GM23338 (cell line): ENCODE data around the gene SULT1B1. TPM values are rescaled to one million over a fixed set of nuclear protein-coding genes. Genes with fewer than 3 reads are reported as not detected.

ENCODE experiments used
- ATAC-seq: fragments of 200-7000 bp; cut with Tn5 transposase; 3 replicates; pipeline ENCODE4 v1.9.1; 2020
- DNase-seq: peaks from one replicate; pipeline ENCODE4 v3.0.0-alpha.2; 2015; ENCODE audit warnings: low spot score
- H2AFZ ChIP-seq: fragments of 200-600 bp; sonication (generic); 2 replicates; pipeline ENCODE4 v1.8.0; 2016; ENCODE audit warnings: antibody characterized with exemption, mild to moderate bottlenecking, moderate library complexity
- H3F3A ChIP-seq: fragments of 200-600 bp; sonication (generic); replicated peaks from 2 replicates; pipeline ENCODE4 v1.8.0; 2017; ENCODE audit warnings: antibody characterized with exemption, mixed run types, low read depth
- H3K27ac ChIP-seq: fragments of 200-600 bp; sonication (generic); 2 replicates; pipeline ENCODE4 v1.6.1; 2016; ENCODE audit warnings: low read depth
- H3K27me3 ChIP-seq: fragments of 200-600 bp; sonication (generic); 2 replicates; pipeline ENCODE4 v1.8.0; 2016; ENCODE audit warnings: mild to moderate bottlenecking, mixed run types, moderate library complexity; ENCODE audit not compliant: insufficient read depth
- H3K36me3 ChIP-seq: fragments of 200-600 bp; sonication (generic); 2 replicates; pipeline ENCODE4 v1.8.0; 2016; ENCODE audit warnings: mild to moderate bottlenecking; ENCODE audit not compliant: insufficient read depth
- H3K4me1 ChIP-seq: fragments of 200-600 bp; sonication (generic); 2 replicates; pipeline ENCODE4 v1.8.0; 2016; ENCODE audit warnings: mild to moderate bottlenecking, moderate library complexity; ENCODE audit not compliant: insufficient read depth
- H3K4me2 ChIP-seq: fragments of 200-600 bp; sonication (generic); 2 replicates; pipeline ENCODE4 v1.7.1; 2017; ENCODE audit warnings: mixed run types
- H3K4me3 ChIP-seq: fragments of 200-600 bp; sonication (generic); 2 replicates; pipeline ENCODE4 v1.6.1; 2016; ENCODE audit warnings: mixed run types
- H3K79me2 ChIP-seq: fragments of 200-600 bp; sonication (generic); replicated peaks from 2 replicates; pipeline ENCODE4 v1.8.0; 2017; ENCODE audit warnings: mild to moderate bottlenecking; ENCODE audit not compliant: insufficient read depth
- H3K9me2 ChIP-seq: fragments of 200-600 bp; sonication (generic); 2 replicates; pipeline ENCODE4 v1.8.0; 2017; ENCODE audit not compliant: insufficient read depth
- H4K20me1 ChIP-seq: fragments of 200-600 bp; sonication (generic); replicated peaks from 2 replicates; pipeline ENCODE4 v1.8.0; 2017; ENCODE audit warnings: mild to moderate bottlenecking; ENCODE audit not compliant: insufficient read depth
- H3K27ac Mint-ChIP-seq: 2 replicates; pipeline ENCODE4 v1.8.0; 2020; ENCODE audit warnings: inconsistent platforms, mild to moderate bottlenecking, moderate library complexity, mixed read lengths
- H3K27me3 Mint-ChIP-seq: 3 replicates; pipeline ENCODE4 v1.8.0; 2022; ENCODE audit warnings: low read depth, mild to moderate bottlenecking, moderate library complexity, mixed read lengths, inconsistent platforms; ENCODE audit not compliant: insufficient read depth, poor library complexity
- H3K36me3 Mint-ChIP-seq: 3 replicates; pipeline ENCODE4 v1.8.0; 2021; ENCODE audit warnings: low read depth, mild to moderate bottlenecking, inconsistent platforms, moderate library complexity, mixed read lengths
- H3K4me1 Mint-ChIP-seq: 3 replicates; pipeline ENCODE4 v1.8.0; 2020; ENCODE audit warnings: mild to moderate bottlenecking, inconsistent platforms, mixed read lengths
- H3K4me3 Mint-ChIP-seq: 3 replicates; pipeline ENCODE4 v1.8.0; 2021; ENCODE audit warnings: moderate library complexity, mild to moderate bottlenecking, inconsistent platforms, mixed read lengths
- H3K9me3 Mint-ChIP-seq: 3 replicates; pipeline ENCODE4 v1.8.0; 2020; ENCODE audit warnings: moderate library complexity, mild to moderate bottlenecking, inconsistent platforms, mixed read lengths
- CREB1 ChIP-seq: fragments of 250-450 bp; sonication (Bioruptor Pico); IDR thresholded peaks from 2 replicates; pipeline ENCODE4 v1.5.0; 2020; ENCODE audit warnings: low read depth, mild to moderate bottlenecking, moderate library complexity
- EZH2 ChIP-seq: fragments of 200-600 bp; sonication (generic); IDR thresholded peaks from one replicate; pipeline ENCODE4 v1.8.0; 2017; ENCODE audit warnings: antibody characterized with exemption, mild to moderate bottlenecking, low read depth; ENCODE audit not compliant: unreplicated experiment
- EZH2phosphoT487 ChIP-seq: fragments of 200-600 bp; sonication (generic); IDR thresholded peaks from one replicate; pipeline ENCODE4 v1.8.1; 2018; ENCODE audit warnings: antibody characterized with exemption; ENCODE audit not compliant: unreplicated experiment
- JUNB ChIP-seq: IDR thresholded peaks from one replicate; pipeline ENCODE4 v1.6.1; 2016; ENCODE audit warnings: antibody characterized with exemption; ENCODE audit not compliant: unreplicated experiment
- NANOG ChIP-seq: IDR thresholded peaks from 2 replicates; pipeline ENCODE4 v1.6.1; 2016; ENCODE audit warnings: antibody characterized with exemption, borderline replicate concordance
- POLR2AphosphoS5 ChIP-seq: IDR thresholded peaks from 2 replicates; pipeline ENCODE4 v1.6.1; 2016; ENCODE audit warnings: antibody characterized with exemption, low read depth
- STAT1 ChIP-seq: IDR thresholded peaks from one replicate; pipeline ENCODE4 v1.6.1; 2016; ENCODE audit warnings: antibody characterized with exemption; ENCODE audit not compliant: unreplicated experiment
- ZNF114 ChIP-seq: fragments of 250-450 bp; sonication (Bioruptor Pico); IDR thresholded peaks from 2 replicates; pipeline ENCODE4 v1.5.0; 2020; ENCODE audit warnings: mild to moderate bottlenecking, moderate library complexity
- ZNF331 ChIP-seq: fragments of 250-450 bp; sonication (Bioruptor Pico); IDR thresholded peaks from 2 replicates; pipeline ENCODE4 v1.5.0; 2020; ENCODE audit warnings: low read depth, mild to moderate bottlenecking, moderate library complexity
- polyA plus RNA-seq: library from polyadenylated mRNA; unstranded; fragments of >200 nt; fragmentation: Nextera tagmentation; extraction: Ambion mirVana; gene quantifications from 2 replicates; pipeline ENCODE4 v1.2.1, GENCODE V29; 2016
- total RNA-seq: library from RNA; depleted of rRNA; stranded (reverse); fragments of >200 nt; shearing (Covaris generic); gene quantifications from 2 replicates; pipeline ENCODE4 v1.2.3, GENCODE V29; 2014
- TF ChIP-seq, protein P1 (sequence below): fragments of 250-450 bp; sonication (Bioruptor Pico); IDR thresholded peaks from 2 replicates; pipeline ENCODE4 v1.5.0; 2020; ENCODE audit warnings: mild to moderate bottlenecking, moderate library complexity
- TF ChIP-seq, protein P2 (sequence below): IDR thresholded peaks from 2 replicates; pipeline ENCODE4 v1.6.1; 2016; ENCODE audit warnings: antibody characterized with exemption
- TF ChIP-seq, protein P3 (sequence below), 2 experiments: fragments of 200-600 bp in 1 of 2; sonication (generic) in 1 of 2; conservative IDR thresholded peaks; 2 replicates each; pipeline versions ENCODE4 v1.5.1 to v1.6.1; 2016 to 2017; ENCODE audit warnings: antibody characterized with exemption in 2 of 2, low read depth in 2 of 2, mild to moderate bottlenecking in 2 of 2, moderate library complexity in 1 of 2
- TF ChIP-seq, protein P4 (sequence below): IDR thresholded peaks from one replicate; pipeline ENCODE4 v1.6.1; 2018; ENCODE audit warnings: antibody characterized with exemption; ENCODE audit not compliant: unreplicated experiment

The SULT1B1 gene
- total and polyA plus RNA-seq, 2 experiments from 2014 or later, result not detected

DNA sequence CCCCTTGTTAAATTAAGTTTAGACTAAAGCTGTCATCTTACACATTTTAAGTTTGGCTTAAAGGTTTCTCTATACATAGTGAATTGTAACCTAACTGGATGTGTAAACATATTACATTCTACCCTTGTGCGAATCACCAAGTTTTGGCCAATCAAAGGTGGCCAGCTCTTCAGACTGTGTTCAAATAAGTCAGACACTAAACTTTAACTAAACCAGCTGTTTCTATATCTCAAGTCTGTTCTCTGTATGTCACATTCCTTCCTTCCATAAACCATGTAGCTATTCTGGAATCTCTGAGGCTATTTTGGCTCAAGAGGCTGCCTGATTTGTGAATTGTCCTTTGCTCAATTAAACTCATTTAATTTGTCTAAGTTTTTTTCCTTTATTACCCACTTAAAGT is 6.7 kb downstream of the SULT1B1 start (continued):
- no peak for TF ChIP-seq CREB1 (CRISPR knock-in tag)

DNA sequence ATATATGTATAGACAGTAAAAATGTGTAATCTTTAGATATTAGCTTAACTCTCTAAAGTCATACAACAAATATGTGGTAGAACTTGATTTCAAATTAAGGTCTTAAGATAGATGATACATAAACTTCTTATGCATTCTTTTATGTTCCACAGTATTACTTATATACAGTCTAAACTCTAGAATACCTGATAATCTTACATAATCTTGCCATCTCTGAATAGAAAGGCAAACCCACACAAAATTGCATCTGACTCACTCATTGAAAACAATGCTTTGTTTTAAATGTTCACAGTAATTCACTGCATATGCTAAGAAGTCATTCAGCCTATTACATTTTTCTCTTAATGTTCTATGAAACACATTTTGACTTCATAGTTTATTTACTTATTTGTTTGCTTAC is 10.1 kb downstream of the SULT1B1 start:
- TF ChIP-seq POLR2AphosphoS5, result no peak
- no peak for TF ChIP-seq CREB1 (CRISPR knock-in tag)
- no peak for TF ChIP-seq ZNF114 (CRISPR knock-in tag)
- no peak for TF ChIP-seq NANOG
- TF ChIP-seq, protein P1, sequence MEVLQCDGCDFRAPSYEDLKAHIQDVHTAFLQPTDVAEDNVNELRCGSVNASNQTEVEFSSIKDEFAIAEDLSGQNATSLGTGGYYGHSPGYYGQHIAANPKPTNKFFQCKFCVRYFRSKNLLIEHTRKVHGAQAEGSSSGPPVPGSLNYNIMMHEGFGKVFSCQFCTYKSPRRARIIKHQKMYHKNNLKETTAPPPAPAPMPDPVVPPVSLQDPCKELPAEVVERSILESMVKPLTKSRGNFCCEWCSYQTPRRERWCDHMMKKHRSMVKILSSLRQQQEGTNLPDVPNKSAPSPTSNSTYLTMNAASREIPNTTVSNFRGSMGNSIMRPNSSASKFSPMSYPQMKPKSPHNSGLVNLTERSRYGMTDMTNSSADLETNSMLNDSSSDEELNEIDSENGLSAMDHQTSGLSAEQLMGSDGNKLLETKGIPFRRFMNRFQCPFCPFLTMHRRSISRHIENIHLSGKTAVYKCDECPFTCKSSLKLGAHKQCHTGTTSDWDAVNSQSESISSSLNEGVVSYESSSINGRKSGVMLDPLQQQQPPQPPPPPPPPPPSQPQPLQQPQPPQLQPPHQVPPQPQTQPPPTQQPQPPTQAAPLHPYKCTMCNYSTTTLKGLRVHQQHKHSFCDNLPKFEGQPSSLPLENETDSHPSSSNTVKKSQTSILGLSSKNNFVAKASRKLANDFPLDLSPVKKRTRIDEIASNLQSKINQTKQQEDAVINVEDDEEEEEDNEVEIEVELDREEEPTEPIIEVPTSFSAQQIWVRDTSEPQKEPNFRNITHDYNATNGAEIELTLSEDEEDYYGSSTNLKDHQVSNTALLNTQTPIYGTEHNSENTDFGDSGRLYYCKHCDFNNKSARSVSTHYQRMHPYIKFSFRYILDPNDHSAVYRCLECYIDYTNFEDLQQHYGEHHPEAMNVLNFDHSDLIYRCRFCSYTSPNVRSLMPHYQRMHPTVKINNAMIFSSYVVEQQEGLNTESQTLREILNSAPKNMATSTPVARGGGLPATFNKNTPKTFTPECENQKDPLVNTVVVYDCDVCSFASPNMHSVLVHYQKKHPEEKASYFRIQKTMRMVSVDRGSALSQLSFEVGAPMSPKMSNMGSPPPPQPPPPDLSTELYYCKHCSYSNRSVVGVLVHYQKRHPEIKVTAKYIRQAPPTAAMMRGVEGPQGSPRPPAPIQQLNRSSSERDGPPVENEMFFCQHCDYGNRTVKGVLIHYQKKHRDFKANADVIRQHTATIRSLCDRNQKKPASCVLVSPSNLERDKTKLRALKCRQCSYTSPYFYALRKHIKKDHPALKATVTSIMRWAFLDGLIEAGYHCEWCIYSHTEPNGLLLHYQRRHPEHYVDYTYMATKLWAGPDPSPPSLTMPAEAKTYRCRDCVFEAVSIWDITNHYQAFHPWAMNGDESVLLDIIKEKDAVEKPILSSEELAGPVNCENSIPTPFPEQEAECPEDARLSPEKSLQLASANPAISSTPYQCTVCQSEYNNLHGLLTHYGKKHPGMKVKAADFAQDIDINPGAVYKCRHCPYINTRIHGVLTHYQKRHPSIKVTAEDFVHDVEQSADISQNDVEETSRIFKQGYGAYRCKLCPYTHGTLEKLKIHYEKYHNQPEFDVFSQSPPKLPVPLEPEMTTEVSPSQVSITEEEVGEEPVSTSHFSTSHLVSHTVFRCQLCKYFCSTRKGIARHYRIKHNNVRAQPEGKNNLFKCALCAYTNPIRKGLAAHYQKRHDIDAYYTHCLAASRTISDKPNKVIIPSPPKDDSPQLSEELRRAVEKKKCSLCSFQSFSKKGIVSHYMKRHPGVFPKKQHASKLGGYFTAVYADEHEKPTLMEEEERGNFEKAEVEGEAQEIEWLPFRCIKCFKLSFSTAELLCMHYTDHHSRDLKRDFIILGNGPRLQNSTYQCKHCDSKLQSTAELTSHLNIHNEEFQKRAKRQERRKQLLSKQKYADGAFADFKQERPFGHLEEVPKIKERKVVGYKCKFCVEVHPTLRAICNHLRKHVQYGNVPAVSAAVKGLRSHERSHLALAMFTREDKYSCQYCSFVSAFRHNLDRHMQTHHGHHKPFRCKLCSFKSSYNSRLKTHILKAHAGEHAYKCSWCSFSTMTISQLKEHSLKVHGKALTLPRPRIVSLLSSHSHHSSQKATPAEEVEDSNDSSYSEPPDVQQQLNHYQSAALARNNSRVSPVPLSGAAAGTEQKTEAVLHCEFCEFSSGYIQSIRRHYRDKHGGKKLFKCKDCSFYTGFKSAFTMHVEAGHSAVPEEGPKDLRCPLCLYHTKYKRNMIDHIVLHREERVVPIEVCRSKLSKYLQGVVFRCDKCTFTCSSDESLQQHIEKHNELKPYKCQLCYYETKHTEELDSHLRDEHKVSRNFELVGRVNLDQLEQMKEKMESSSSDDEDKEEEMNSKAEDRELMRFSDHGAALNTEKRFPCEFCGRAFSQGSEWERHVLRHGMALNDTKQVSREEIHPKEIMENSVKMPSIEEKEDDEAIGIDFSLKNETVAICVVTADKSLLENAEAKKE, result no peak
- no peak for TF ChIP-seq JUNB
- TF ChIP-seq STAT1, result no peak
- TF ChIP-seq ZNF331 (CRISPR knock-in tag), result no peak
- TF ChIP-seq EZH2phosphoT487, result no peak
- TF ChIP-seq EZH2, result no peak
- TF ChIP-seq, protein P2, sequence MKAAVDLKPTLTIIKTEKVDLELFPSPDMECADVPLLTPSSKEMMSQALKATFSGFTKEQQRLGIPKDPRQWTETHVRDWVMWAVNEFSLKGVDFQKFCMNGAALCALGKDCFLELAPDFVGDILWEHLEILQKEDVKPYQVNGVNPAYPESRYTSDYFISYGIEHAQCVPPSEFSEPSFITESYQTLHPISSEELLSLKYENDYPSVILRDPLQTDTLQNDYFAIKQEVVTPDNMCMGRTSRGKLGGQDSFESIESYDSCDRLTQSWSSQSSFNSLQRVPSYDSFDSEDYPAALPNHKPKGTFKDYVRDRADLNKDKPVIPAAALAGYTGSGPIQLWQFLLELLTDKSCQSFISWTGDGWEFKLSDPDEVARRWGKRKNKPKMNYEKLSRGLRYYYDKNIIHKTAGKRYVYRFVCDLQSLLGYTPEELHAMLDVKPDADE, result no peak
- TF ChIP-seq, protein P3, sequence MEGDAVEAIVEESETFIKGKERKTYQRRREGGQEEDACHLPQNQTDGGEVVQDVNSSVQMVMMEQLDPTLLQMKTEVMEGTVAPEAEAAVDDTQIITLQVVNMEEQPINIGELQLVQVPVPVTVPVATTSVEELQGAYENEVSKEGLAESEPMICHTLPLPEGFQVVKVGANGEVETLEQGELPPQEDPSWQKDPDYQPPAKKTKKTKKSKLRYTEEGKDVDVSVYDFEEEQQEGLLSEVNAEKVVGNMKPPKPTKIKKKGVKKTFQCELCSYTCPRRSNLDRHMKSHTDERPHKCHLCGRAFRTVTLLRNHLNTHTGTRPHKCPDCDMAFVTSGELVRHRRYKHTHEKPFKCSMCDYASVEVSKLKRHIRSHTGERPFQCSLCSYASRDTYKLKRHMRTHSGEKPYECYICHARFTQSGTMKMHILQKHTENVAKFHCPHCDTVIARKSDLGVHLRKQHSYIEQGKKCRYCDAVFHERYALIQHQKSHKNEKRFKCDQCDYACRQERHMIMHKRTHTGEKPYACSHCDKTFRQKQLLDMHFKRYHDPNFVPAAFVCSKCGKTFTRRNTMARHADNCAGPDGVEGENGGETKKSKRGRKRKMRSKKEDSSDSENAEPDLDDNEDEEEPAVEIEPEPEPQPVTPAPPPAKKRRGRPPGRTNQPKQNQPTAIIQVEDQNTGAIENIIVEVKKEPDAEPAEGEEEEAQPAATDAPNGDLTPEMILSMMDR (conservative IDR thresholded peaks at IDR 0.05; ENCODE audit: low read depth in 2 of 2), result no peak
- TF ChIP-seq, protein P4, sequence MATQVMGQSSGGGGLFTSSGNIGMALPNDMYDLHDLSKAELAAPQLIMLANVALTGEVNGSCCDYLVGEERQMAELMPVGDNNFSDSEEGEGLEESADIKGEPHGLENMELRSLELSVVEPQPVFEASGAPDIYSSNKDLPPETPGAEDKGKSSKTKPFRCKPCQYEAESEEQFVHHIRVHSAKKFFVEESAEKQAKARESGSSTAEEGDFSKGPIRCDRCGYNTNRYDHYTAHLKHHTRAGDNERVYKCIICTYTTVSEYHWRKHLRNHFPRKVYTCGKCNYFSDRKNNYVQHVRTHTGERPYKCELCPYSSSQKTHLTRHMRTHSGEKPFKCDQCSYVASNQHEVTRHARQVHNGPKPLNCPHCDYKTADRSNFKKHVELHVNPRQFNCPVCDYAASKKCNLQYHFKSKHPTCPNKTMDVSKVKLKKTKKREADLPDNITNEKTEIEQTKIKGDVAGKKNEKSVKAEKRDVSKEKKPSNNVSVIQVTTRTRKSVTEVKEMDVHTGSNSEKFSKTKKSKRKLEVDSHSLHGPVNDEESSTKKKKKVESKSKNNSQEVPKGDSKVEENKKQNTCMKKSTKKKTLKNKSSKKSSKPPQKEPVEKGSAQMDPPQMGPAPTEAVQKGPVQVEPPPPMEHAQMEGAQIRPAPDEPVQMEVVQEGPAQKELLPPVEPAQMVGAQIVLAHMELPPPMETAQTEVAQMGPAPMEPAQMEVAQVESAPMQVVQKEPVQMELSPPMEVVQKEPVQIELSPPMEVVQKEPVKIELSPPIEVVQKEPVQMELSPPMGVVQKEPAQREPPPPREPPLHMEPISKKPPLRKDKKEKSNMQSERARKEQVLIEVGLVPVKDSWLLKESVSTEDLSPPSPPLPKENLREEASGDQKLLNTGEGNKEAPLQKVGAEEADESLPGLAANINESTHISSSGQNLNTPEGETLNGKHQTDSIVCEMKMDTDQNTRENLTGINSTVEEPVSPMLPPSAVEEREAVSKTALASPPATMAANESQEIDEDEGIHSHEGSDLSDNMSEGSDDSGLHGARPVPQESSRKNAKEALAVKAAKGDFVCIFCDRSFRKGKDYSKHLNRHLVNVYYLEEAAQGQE, result no peak
- Mint-ChIP-seq H3K9me3 (no peaks in the 10 kb centered on the region), H3K4me3 (no peak overlapping the region), H3K36me3 (no peaks in the 10 kb centered on the region), H3K27ac (no peak overlapping the region), H3K27me3 (no peaks in the 10 kb centered on the region), H3K4me1 (no peaks in the 10 kb centered on the region)
- DNase-seq, result no peak
- Histone ChIP-seq H3K4me3 (no peak overlapping the region), H2AFZ (no peak overlapping the region), H3F3A (no peaks in the 10 kb centered on the region), H3K4me1 (no peaks in the 10 kb centered on the region), H3K79me2 (no peaks in the 10 kb centered on the region), H3K4me2 (no peak overlapping the region), H4K20me1 (no peaks in the 10 kb centered on the region), H3K36me3 (no peaks in the 10 kb centered on the region), H3K27me3 (no peaks in the 10 kb centered on the region), H3K27ac (no peak overlapping the region), H3K9me2 (peaks cover 3% of the 10 kb centered on the region)
- no peak for ATAC-seq
